Astrocyte of the cerebellum (primary cell): ENCODE results near the gene TIAM2.
"Not testable (repeated sequence)": the region's sequence is repeated elsewhere in the genome, so short reads cannot be mapped to it uniquely, and the experiment has no call there.

ENCODE experiments used
- DNase-seq: peaks from one replicate; pipeline ENCODE4 v3.0.0-alpha.2; 2011; ENCODE audit warnings: low read depth
- H3K4me3 ChIP-seq: 2 replicates; pipeline ENCODE4 v1.5.1; 2011; ENCODE audit warnings: mild to moderate bottlenecking, low read depth, low read length, moderate library complexity
- in situ Hi-C: cut with HindIII; loops from 2 replicates; pipeline ENCODE4 v1.10.0; 2017; ENCODE audit warnings: low sequenced_read_pairs
- TF ChIP-seq, protein P1 (sequence below): IDR thresholded peaks from 2 replicates; pipeline ENCODE4 v1.5.1; 2012; ENCODE audit warnings: low read length, low read depth, moderate library complexity, mild to moderate bottlenecking; ENCODE audit errors: missing control alignments

The TIAM2 gene

GRCh38 chr6:155117785-155118184, 122.7 kb downstream of the TIAM2 start:
- in situ Hi-C loops = no loop called here
- TF ChIP-seq, protein P1, sequence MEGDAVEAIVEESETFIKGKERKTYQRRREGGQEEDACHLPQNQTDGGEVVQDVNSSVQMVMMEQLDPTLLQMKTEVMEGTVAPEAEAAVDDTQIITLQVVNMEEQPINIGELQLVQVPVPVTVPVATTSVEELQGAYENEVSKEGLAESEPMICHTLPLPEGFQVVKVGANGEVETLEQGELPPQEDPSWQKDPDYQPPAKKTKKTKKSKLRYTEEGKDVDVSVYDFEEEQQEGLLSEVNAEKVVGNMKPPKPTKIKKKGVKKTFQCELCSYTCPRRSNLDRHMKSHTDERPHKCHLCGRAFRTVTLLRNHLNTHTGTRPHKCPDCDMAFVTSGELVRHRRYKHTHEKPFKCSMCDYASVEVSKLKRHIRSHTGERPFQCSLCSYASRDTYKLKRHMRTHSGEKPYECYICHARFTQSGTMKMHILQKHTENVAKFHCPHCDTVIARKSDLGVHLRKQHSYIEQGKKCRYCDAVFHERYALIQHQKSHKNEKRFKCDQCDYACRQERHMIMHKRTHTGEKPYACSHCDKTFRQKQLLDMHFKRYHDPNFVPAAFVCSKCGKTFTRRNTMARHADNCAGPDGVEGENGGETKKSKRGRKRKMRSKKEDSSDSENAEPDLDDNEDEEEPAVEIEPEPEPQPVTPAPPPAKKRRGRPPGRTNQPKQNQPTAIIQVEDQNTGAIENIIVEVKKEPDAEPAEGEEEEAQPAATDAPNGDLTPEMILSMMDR = no peak
- H3K4me3 ChIP-seq = no peak overlapping the region
- no peak for DNase-seq

GRCh38 chr6:155119201-155119600, 124.1 kb downstream of the TIAM2 start:
- H3K4me3 ChIP-seq, in situ Hi-C loops, DNase-seq: not testable (repeated sequence)

- DNase-seq = peak; percentile 78
- H3K4me3 ChIP-seq = no peak overlapping the region
- in situ Hi-C loops = no loop called here
- TF ChIP-seq, protein P1 = no peak
Observed at GRCh38 chr6:155120034-155120433, 124.9 kb downstream of the TIAM2 start.

DNA sequence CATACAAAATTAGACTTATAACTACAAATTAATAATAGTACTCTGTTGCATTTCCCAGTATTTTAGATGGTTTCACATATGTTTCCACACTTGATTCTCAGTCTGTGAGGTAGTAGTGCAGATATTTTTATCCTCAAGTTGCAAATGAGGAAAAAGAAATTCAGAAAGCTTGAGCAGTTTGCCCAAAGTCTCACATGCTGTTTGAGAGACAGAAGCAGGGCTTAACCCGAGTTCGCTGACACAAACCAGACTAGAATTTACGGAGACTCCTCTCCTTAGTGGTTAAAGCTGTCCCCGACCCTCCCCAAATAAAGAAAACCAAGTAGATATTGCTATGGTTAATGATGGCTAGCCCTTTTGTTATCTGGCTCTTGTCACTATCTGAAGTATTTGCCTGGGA, 126.2 kb downstream of the TIAM2 start:
- no peak overlapping the region for H3K4me3 ChIP-seq
- DNase-seq = no peak
- in situ Hi-C loops = no loop called here
- TF ChIP-seq, protein P1 = no peak

DNA sequence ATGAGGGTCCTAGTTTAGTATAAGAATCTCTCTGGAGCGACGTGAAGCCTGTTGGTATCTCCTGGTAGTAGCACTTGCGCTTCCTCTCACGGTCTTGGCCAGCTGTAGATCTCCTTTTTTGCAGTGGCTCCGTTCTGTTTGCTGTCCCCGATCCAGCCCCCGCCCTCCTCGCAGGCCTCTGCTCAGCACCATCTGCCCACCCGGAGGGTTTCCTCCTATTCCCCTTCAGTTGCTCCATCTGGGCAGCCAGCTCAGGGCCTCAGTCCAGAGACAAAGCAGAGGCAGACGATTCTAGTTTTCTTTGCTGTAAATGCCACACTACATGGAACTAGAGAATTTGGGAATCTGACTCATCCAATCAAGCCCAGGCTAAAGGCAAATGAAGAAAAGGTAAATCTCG, 126.6 kb downstream of the TIAM2 start:
- no peak for DNase-seq
- H3K4me3 ChIP-seq = no peak overlapping the region
- TF ChIP-seq, protein P1 = no peak
- in situ Hi-C loops = no loop called here

GRCh38 chr6:155122199-155122950, 127.3 kb downstream of the TIAM2 start:
- no peak for DNase-seq
- in situ Hi-C loops = no loop called here
- TF ChIP-seq, protein P1 = no peak
- H3K4me3 ChIP-seq = no peak overlapping the region

DNA sequence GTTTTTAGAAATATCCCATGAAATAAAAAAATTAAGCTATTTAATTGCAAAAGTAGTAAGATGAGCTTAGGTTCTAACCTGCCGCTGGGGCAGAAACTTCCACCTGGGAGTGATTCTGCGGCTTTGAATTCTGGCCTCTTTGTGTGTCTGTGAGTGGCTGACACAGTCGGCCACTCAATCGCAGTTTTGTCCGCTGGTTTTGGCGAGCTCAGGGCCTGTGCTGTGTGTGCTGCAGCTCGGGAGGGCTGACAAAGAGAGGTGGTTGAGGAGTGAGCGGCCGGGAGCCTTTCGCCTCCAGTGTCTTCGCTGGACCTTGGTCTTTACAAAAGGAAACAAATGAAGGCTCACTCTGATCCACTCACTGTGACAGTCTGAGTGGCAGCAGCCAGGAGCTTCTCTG, 128.4 kb downstream of the TIAM2 start:
- no peak overlapping the region for H3K4me3 ChIP-seq
- in situ Hi-C loops = no loop called here
- TF ChIP-seq, protein P1 = no peak
- DNase-seq = no peak
